M059J (cell line): ENCODE data around the gene SCUBE2. TPM values are rescaled to one million over a fixed set of nuclear protein-coding genes. Genes with fewer than 3 reads are reported as not detected.
"Not testable (repeated sequence)": the region's sequence is repeated elsewhere in the genome, so short reads cannot be mapped to it uniquely, and the experiment has no call there.

Experiments used
- DNase-seq: peaks from one replicate; pipeline ENCODE4 v3.0.0-alpha.2; 2012; ENCODE audit warnings: low read depth
- total RNA-seq: library from RNA; depleted of rRNA; stranded (reverse); fragments of >200 nt; shearing (Covaris generic); gene quantifications from 2 replicates; pipeline ENCODE4 v1.2.3, GENCODE V29; 2014

SCUBE2 gene
- total RNA-seq, 1 experiment from 2014 or later: 0.37 TPM

DNA sequence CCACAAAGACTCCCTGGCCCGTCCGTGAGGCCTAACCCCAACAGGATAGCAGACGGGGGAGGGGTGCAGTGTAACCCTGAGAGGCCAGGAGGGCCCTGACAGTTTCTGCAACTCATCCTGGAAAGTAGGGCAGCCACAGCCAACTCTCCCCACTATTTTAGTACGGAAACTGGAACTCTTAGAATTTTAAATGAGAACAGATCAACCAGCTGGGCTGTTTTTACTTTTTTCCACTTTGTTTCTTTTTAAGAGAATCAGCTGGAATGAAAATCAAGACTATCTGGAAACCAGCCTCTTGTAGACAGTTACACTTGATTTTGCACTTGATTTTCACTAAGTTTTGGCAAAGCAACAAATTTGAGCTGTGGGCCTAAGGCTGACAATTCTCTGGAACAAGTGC is 44.9 kb downstream of the SCUBE2 start:
- no peak for DNase-seq

DNA sequence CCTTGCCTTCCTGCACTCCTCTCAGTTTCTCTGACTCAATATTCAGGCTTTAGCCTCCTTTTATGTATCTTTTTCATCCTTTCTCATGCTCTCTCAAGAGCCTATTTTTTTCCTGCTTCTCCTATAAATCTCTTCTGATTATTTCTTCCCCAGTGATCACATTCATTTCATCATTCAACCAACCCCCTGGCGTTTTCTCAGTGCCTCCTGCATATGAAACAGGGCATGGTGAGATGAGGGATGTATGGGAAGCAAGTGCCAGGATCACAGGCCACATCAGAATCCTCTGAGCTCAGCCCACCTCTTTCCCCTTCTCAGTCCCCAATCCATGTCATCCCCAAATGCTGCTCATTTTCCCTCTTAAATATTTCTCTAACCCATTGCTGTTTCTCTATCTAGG is 48.9 kb downstream of the SCUBE2 start:
- no peak for DNase-seq

DNA sequence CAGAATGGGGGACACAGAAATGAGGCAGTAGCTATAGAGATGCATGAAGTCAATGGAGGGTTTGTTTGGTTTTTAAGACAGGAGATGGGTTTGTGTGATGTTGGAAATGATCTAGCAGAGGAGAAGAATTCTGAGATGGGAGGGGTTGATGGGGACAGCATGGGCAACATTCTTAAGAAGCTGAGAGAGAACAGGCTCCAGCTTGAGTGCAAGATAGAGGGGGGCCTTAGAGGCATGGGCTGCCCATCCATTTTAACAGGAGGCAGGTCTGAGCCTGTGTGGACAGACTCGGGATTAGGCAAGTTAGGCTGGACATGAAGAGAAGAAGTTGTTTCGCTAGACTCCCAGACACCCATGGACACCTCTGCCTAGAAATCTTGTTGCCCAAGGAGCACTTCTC is 49.7 kb downstream of the SCUBE2 start:
- DNase-seq: no peak

DNA sequence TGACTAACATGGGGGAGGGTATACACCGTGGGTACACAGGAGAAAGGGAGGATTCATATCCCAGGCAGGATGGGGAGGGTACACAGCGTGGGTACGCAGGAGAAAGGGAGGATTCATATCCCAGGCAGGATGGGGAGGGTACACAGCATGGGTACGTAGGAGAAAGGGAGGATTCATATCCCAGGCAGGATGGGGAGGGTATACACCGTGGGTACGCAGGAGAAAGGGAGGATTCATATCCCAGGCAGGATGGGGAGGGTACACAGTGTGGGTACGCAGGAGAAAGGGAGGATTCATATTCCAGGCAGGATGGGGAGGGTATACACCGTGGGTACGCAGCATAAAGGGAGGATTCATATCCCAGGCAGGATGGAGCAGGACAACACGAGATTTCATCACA is 51.0 kb downstream of the SCUBE2 start:
- DNase-seq: no peak

DNA sequence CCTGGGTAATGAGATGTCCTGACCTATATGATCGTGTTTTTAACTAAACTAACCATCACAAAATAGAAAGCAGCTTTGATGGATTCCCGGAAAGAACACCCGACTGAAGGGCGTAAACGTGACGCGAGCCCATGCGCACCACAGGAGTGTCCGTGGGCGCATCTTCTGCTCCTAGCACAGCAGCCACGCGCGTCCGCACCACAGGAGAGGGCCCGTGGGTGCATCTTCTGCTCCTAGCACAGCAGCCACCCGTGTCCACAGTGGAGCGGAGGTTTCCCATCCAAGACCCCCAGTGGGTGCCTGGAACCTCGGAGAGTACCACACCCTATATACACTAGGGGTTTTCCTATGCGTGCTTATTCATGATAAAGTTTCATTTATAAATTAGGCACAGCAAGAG is 51.5 kb downstream of the SCUBE2 start:
- DNase-seq: no peak

DNA sequence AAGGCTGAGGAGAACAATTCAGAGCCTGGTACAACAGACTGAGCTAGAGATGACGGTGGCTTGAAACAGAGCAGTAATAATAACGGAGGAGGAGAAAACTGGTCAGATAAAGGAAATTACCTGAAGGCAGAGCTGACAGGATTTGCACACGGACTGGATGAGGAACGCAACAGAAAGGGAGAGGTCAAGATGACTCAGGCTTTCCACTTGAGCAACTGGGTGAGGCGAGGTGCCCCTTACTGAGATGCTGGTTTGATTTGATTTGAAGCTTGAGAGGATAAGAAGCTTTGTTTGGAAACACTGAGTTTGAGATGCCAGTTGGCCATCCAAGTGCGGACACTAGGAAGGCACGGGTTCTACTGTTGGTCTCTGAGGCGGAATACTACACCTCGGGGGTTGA is 52.2 kb downstream of the SCUBE2 start:
- peak; percentile 84 for DNase-seq

DNA sequence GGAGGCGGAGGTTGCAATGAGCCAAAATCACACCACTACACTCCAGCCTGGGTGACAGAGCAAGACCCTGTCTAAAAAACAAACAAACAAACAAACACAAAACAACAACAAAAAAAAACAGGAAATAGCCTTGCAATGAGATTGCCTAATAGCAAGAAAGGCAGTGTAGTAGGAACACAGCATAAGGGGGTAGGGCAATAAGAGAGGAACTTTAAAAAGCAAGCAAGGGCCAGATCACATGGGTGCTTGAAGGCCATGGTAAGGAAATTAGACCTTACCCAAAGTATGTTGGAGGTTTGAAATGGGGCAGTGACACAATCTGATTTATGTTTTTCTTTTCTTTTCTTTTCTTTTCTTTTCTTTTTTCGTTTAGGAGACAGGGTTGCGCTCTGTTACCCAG is 52.9 kb downstream of the SCUBE2 start:
- DNase-seq: no peak

DNA sequence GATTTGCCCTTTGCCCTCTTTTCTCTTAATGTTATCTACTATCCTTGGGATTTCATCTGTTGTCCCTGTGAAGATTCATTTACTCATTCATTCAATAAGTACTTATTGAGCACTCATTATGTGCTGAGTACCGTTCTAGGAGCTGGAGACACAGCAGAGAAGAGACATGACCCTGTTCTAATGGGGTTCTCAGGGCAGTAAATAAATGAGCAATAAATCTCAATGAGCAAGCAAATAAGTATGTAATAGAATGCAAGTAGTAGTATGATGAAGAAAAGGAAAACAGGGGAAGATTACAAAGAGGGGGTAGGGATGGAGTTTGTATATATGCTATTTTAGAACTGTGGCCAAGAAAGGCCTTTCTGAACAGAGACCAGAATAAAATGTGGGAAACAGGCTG is 53.4 kb downstream of the SCUBE2 start:
- DNase-seq: peak; percentile 20

DNA sequence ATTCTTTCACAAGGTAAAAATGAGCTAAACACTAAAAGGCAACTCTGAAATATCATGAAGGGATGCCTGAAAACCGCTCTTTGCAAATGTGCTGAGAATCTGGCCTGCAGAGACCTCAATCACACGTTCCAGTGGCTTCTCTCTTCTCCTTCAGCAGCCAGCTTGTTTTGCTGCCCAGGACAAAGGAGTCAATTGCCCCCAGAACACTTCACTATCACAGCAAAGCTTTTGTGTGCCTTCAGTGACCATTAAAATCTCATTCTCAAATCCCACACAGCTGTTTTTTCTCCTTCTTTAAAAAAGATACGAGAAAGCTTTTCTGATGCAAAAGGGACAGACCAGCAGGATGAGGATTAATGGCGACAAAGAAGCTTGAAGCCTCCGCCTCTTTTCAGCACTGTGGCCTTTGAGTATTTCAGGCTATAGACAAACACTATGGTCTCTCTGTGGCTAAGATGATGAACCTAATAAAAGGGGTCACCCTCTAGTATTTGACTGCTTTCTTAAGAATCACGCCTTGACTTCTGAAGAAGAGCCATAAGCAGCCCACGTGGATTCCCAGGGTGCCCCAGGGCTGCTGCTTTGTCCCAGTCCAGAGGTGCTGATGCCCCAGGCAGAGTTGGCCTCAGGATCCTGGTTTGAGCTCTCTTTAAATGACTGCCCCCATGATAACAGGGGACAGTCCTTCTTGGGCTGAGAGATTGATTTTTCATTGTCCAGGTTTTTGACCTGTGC is 54.2 kb downstream of the SCUBE2 start:
- no peak for DNase-seq

DNA sequence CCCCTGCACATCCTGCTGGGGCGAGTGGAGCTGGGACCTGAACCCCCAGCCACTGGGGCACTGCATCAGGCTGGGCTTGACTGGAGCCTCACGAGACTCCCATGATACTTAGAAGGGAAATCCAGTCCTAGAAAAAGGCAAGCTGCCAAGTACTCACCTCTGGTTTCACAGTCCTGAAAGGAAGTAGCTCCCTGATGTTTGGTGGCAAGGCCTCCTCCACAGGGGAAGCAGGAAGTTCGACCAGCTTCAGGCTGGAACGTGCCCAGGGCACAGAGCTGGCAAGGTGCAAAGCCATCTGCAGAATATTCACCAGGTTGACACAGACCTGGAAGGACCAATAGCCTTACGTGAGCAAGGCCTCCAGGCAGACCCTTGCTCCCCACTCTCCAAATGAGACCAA is 60.8 kb downstream of the SCUBE2 start:
- DNase-seq: no peak

DNA sequence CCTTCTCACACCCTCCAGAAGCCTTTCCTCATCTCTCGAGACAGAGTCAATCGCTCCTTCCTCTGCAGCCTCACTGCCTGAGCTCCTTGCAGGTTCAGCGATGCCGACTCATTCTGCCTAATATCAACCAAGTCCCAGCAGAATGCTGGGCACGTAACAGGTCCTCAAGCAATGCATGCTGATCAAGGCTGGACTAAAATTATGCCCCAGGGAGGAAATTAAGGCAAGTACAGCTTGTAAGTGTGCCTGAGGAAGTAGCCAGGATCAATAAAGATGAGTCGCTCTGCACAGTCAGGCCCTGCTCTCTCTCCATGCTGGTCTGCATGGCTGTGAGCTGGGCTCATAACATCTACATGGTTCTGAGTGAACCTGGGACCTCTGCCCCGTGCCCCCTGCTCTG is 62.0 kb downstream of the SCUBE2 start:
- DNase-seq: no peak

DNA sequence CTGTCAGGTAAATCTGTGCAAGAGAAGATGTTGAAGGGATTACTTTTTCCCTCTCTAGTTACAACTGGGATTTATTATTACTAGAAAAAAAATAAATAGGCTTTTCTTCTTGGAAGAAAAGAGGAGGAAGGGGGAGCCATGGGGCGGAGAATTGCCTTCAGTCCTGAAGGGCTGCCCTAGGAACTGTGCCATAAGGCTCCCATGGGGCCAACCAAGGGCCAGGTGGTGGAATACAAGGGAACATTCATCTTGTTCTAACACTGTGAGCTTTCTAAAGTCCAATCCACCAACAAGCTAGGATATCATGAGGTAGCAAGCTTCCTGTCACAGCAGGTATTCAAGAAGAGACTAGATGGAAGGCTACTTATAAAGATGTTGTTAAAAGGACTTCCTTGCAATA is 62.8 kb downstream of the SCUBE2 start:
- DNase-seq: no peak

DNA sequence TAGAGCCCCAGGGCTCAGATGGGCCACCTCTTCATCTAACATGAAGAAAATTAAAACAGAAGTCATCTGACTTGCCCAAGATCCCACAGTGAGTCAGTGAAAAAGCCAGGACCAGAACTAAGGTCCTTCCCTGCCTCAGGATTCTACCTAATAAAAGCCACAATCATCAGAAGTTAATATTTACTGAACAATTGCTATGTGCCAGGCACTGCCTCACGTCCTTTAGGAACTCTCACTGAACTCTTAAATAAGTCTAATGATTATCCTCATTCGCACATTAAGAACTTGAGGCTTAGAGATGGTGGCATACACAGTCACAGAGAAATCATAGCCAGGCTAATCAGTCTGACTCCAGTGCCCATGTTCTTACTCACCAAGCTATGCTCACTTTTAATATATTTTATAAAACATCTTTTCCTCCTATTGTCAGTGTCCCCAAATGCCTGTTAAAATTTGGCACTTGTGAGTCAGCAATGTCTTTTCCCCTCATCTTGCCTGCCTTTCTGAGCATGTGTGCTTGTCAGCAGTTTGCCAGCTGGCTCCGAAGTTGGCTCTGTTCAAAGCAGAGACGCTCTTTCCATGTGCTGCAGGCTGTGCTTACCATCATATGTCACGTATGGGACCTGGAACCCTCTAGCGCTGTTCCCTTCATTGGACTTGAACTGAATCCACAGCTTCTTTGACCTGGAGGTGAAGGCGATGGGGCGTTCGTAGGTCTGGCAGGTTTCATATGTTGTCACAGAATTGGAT is 66.1 kb downstream of the SCUBE2 start:
- DNase-seq: no peak

DNA sequence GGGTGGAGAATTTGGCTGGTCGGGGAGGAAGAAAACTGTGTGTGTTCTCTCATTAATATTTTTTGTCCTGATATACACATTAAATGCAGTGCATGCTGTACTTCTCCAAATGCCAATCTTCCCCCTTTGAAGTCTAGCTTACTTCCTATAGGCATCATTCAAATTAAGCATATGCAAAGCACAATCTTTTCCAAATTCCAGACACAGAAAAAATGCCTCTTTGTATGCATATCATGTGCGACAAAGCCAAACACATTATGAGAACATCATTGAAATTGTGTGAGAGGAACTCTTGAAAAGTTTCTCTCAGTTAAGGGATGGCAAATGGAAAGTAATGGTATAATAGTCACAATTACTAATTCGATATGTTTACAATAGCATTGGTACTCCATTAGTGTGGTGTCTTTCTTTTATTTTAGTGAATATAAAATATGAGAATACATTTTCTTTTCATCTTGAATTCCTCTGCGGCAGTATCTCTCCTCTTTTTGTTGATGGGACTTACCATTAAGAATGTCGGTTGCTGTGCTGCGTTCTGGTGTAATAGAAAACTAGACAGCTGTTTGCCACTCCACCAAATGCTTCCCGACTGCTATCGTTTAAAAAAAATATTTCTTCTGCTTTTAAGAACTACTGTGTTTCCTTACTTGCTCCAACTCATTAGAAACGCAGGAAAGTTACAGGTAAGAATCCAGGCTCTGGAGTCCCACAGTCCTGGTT is 68.3 kb downstream of the SCUBE2 start:
- no peak for DNase-seq

DNA sequence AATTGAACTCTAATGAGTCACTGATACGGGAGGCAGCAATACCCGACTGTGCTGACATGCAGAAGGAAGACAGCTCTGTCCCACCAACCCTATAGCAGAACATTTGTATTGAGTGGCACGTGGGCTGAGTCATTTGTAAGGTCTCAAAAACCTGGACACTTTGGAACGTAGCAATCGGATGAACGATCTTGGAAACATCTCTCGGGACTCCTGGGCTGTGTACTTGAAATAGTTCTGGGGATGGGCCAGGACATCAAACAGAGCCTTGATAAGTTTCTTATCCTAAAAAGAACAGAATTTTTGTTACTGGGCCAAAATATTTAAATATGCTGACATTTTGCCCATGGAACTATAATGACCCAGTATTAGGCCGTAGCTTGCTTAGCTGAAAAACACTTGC is 70.5 kb downstream of the SCUBE2 start:
- no peak for DNase-seq

DNA sequence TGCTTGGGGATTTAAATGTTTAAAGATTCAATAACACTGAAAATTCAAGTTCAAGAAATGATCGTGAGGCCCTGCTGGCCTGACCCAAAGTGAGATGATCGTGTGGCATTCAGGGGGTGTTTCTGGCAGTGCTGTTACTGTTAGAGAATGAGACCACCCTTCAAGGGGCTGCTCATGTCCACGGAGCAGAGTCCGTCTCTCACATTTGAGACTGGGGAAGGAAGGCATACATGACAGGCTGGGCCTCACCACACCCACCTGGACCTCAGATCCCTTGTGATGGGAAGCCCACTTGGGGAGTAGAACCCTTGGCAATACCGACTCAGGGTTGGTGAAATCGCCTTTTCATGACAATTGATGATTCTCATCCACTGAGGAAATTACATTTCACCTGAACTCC is 71.5 kb downstream of the SCUBE2 start:
- no peak for DNase-seq

DNA sequence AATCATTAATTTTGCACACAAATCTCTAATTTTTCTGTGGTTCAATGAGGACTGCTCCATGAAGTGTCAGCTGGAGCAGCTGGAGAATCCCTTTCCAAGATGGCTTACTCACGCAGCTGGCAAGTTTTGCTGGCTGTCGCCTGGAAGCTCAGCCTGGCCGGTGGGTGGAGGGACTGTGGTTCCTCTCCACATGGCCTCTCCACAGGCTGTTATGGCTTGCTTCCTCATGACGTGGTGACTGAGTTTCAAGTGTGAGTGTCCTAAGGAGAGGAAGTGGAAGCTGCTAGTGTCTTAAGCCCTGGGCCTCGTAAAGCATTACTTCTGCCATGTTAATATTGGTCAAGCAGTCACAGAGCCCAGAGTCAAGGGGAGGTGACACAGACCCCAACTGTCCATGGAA is 73.6 kb downstream of the SCUBE2 start:
- DNase-seq: no peak

DNA sequence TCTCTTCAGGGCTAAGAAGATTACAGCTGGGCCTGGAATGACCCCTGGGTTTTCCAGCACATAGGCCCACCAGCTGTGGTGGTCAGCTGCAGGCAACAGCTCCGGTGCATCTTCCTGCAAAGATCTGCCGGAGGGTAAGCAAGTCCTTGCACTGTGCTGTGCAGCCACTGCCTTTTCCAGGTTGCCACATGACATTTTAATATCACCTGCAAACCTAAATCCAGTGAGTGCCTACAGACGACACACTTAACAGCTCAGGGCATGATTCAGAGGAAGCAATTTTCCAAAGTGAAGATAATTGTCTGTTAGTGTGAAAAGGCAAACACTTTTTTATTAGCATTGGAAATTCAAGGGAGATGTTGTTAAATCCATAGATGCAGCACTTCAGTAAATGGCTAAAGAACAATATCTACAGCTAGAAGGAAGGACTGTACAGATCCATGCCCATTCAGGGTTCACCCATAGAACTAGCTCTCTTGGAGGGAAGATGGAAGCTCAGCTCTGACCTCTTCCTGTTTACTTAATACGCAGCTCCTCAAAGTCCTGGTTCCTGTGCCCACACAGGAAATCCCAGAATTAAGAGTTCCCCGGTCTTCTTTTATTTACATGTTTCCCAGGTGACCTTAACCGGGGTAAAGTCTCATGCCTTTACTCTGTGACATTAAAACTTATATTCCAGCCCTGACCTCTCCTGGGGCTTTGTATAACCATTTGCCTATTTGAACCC is 74.3 kb downstream of the SCUBE2 start:
- DNase-seq: peak; percentile 62

DNA sequence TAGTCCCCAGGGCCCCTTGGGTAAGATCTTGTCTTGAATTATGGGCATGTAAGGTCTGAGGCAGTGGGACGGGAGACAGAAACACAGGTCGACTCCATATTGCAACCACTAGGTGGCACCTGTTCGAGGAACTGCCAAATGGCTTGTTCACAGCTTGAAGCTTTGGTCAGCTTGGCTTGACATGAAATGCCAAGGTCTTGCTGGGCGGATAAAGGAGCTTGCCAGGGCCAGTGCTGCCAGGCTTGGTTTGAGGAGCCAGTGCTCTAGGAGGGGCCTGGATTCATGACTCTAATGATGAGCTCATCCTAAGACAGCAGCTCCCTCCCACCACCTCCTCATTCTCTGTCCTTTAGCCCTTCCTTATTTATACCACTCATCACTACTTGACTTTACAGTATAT is 75.7 kb downstream of the SCUBE2 start:
- peak; percentile 80 for DNase-seq

DNA sequence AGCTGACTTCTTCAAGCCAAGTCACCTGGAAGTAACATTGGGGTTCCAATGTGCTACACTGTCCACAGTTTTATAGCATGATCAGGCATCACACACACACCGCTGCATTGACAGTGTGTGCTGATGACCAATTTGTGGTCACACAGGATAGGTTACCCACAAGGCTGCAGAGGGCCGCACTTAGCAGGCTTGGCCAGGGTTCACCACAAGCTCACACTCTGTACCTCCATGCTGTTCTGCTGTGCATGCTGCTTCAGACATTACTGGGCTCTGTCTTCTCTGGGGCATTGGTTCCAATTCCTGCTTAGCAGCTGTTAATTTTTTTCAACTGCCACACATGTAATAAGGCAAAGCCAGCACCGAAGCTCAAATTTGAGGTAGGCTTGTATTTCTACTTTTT is 76.6 kb downstream of the SCUBE2 start:
- peak; percentile 42 for DNase-seq

DNA sequence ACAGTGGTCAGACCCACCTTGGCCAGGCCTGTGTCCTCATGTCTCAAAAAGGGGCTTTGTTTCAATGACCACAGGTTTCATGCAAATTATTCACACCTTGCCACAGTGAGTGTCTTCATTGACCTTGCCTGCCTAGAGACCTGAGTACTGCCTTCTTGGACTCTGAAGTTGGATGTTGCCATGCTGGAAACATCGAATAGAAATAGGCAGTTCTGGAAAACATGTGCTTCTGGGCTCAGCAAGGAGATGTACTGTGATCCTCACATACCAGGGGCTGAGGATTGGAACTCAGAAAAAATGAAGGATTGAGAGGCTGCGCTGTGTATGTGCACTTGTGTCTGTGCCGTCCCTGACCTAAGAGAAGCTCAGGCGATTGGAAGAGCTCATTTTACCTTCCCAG is 78.0 kb downstream of the SCUBE2 start:
- no peak for DNase-seq

DNA sequence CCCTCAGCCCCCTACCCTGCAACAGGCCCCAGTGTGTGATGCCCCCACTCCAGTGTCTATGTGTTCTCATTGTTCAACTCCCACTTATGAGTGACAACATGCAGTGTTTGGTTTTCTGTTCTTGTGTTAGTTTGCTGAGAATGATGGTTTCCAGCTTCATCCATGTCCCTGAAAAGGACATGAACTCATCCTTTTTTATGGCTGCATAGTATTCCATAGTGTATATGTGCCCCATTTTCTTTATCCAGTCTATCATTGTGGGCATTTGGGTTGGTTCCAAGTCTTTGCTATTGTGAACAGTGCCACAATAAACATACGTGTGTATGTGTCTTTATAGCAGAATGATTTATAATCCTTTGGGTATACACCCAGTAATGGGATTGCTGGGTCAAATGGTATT is 81.9 kb downstream of the SCUBE2 start:
- not testable (repeated sequence) for DNase-seq
